ENCODE measurements around the gene SLC5A10. TPM values are rescaled to one million over a fixed set of nuclear protein-coding genes. Genes with fewer than 3 reads are reported as not detected.

SLC5A10 gene
- total RNA-seq, 2 experiments from 2014 or later, result not detected

GRCh38 chr17:18977646-18978045 is 25.7 kb downstream of the SLC5A10 start:
- ChIA-PET CTCF (interaction anchor here (2.0 kb wide), 1 partner anchor 17 kb away, joined by 7 read pairs; no protein-coding TSS in a partner anchor), POLR2A (no interaction called here)
- ATAC-seq (no peak), DNase-seq (no peak)
- no peaks in the 10 kb centered on the region for H3K36me3 Mint-ChIP-seq (ENCODE audit: low read depth)
- no peaks in the 10 kb centered on the region for H3K9me3 Mint-ChIP-seq (ENCODE audit: insufficient read depth)
- H3K4me3 Mint-ChIP-seq, result no peak overlapping the region
- no peaks in the 10 kb centered on the region for H3K27me3 Mint-ChIP-seq (ENCODE audit: low read depth)
- H3K27ac Mint-ChIP-seq, result no peak overlapping the region
- no peaks in the 10 kb centered on the region for H3K4me1 Mint-ChIP-seq (ENCODE audit: low read depth)

- Mint-ChIP-seq H3K27me3 (ENCODE audit: low read depth) (no peaks in the 10 kb centered on the region), H3K36me3 (ENCODE audit: low read depth) (no peaks in the 10 kb centered on the region), H3K27ac (no peak overlapping the region), H3K4me3 (no peak overlapping the region), H3K9me3 (ENCODE audit: insufficient read depth) (no peaks in the 10 kb centered on the region), H3K4me1 (ENCODE audit: low read depth) (no peaks in the 10 kb centered on the region)
- ATAC-seq (no peak), DNase-seq (no peak)
- ChIA-PET POLR2A (no interaction called here), CTCF (interaction anchor here (2.0 kb wide), 1 partner anchor 17 kb away, joined by 7 read pairs; no protein-coding TSS in a partner anchor)
Measured at GRCh38 chr17:18978050-18978449, 26.1 kb downstream of the SLC5A10 start.

GRCh38 chr17:18978655-18979054 is 26.7 kb downstream of the SLC5A10 start:
- ChIA-PET CTCF (no interaction called here), POLR2A (no interaction called here)
- no peak overlapping the region for H3K27ac Mint-ChIP-seq
- no peak for ATAC-seq
- no peaks in the 10 kb centered on the region for H3K9me3 Mint-ChIP-seq (ENCODE audit: insufficient read depth)
- no peaks in the 10 kb centered on the region for H3K4me1 Mint-ChIP-seq (ENCODE audit: low read depth)
- no peak overlapping the region for H3K4me3 Mint-ChIP-seq
- no peaks in the 10 kb centered on the region for H3K36me3 Mint-ChIP-seq (ENCODE audit: low read depth)
- no peak for DNase-seq
- no peaks in the 10 kb centered on the region for H3K27me3 Mint-ChIP-seq (ENCODE audit: low read depth)

GRCh38 chr17:18980682-18981334 is 28.8 kb downstream of the SLC5A10 start:
- H3K4me1 Mint-ChIP-seq (ENCODE audit: low read depth), result peaks cover under 1% of the 10 kb centered on the region
- ATAC-seq (no peak), DNase-seq (no peak)
- H3K9me3 Mint-ChIP-seq (ENCODE audit: insufficient read depth), result no peaks in the 10 kb centered on the region
- H3K27me3 Mint-ChIP-seq (ENCODE audit: low read depth), result no peaks in the 10 kb centered on the region
- no peaks in the 10 kb centered on the region for H3K36me3 Mint-ChIP-seq (ENCODE audit: low read depth)
- ChIA-PET POLR2A (interaction anchor here (0.7 kb wide), 1 partner anchor 15 kb away, joined by 3 read pairs; no protein-coding TSS in a partner anchor), CTCF (interaction anchor here (1.1 kb wide), 1 partner anchor 20 kb away, joined by 4 read pairs; no protein-coding TSS in a partner anchor)
- H3K27ac Mint-ChIP-seq, result no peak overlapping the region
- no peak overlapping the region for H3K4me3 Mint-ChIP-seq

- H3K4me1 Mint-ChIP-seq (ENCODE audit: low read depth), result peaks cover 5% of the 10 kb centered on the region
- no peaks in the 10 kb centered on the region for H3K36me3 Mint-ChIP-seq (ENCODE audit: low read depth)
- no peak overlapping the region for H3K27ac Mint-ChIP-seq
- DNase-seq (no peak), ATAC-seq (no peak)
- H3K9me3 Mint-ChIP-seq (ENCODE audit: insufficient read depth), result no peaks in the 10 kb centered on the region
- ChIA-PET POLR2A (interaction anchor here (0.7 kb wide), 1 partner anchor 15 kb away, joined by 3 read pairs; no protein-coding TSS in a partner anchor), CTCF (interaction anchor here (1.1 kb wide), 1 partner anchor 20 kb away, joined by 4 read pairs; no protein-coding TSS in a partner anchor)
- no peak overlapping the region for H3K4me3 Mint-ChIP-seq
- H3K27me3 Mint-ChIP-seq (ENCODE audit: low read depth), result no peaks in the 10 kb centered on the region
Measured at GRCh38 chr17:18981335-18981641, 29.3 kb downstream of the SLC5A10 start.

GRCh38 chr17:18981642-18982424 is 29.9 kb downstream of the SLC5A10 start:
- DNase-seq (no peak), ATAC-seq (no peak)
- peaks cover 11% of the 10 kb centered on the region for H3K4me1 Mint-ChIP-seq (ENCODE audit: low read depth)
- H3K9me3 Mint-ChIP-seq (ENCODE audit: insufficient read depth), result no peaks in the 10 kb centered on the region
- ChIA-PET POLR2A (no interaction called here), CTCF (interaction anchor here (1.1 to 2.2 kb wide), 2 partner anchors 21 kb away, joined by 4 to 7 read pairs; no protein-coding TSS in a partner anchor)
- no peaks in the 10 kb centered on the region for H3K36me3 Mint-ChIP-seq (ENCODE audit: low read depth)
- H3K4me3 Mint-ChIP-seq, result no peak overlapping the region
- H3K27me3 Mint-ChIP-seq (ENCODE audit: low read depth), result no peaks in the 10 kb centered on the region
- no peak overlapping the region for H3K27ac Mint-ChIP-seq

- DNase-seq, result no peak
- Mint-ChIP-seq H3K27ac (no peak overlapping the region), H3K36me3 (ENCODE audit: low read depth) (no peaks in the 10 kb centered on the region), H3K4me1 (ENCODE audit: low read depth) (peaks cover 19% of the 10 kb centered on the region), H3K4me3 (no peak overlapping the region), H3K9me3 (ENCODE audit: insufficient read depth) (no peaks in the 10 kb centered on the region), H3K27me3 (ENCODE audit: low read depth) (no peaks in the 10 kb centered on the region)
- ATAC-seq, result no peak
- ChIA-PET CTCF (interaction anchor here (2.2 to 2.8 kb wide), 2 partner anchors 23 to 24 kb away, joined by 7 to 8 read pairs; no protein-coding TSS in a partner anchor), POLR2A (interaction anchor here (0.7 to 1.1 kb wide), 2 partner anchors 8 to 12 kb away, joined by 3 to 4 read pairs; no protein-coding TSS in a partner anchor)
Measured at GRCh38 chr17:18984273-18985114, 32.5 kb downstream of the SLC5A10 start.

- no peaks in the 10 kb centered on the region for H3K9me3 Mint-ChIP-seq (ENCODE audit: insufficient read depth)
- CTCF ChIA-PET, result interaction anchor here (2.8 kb wide), 1 partner anchor 25 kb away, joined by 8 read pairs; no protein-coding TSS in a partner anchor
- ATAC-seq (no peak), DNase-seq (no peak)
- H3K4me3 Mint-ChIP-seq, result no peak overlapping the region
- no peak overlapping the region for H3K27ac Mint-ChIP-seq
- H3K36me3 Mint-ChIP-seq (ENCODE audit: low read depth), result no peaks in the 10 kb centered on the region
- no peaks in the 10 kb centered on the region for H3K27me3 Mint-ChIP-seq (ENCODE audit: low read depth)
- peaks cover 19% of the 10 kb centered on the region for H3K4me1 Mint-ChIP-seq (ENCODE audit: low read depth)
- POLR2A ChIA-PET, result interaction anchor here (0.7 to 1.1 kb wide), 2 partner anchors 9 to 13 kb away, joined by 3 to 4 read pairs; no protein-coding TSS in a partner anchor
Measured at GRCh38 chr17:18985475-18985874, 33.5 kb downstream of the SLC5A10 start.

GRCh38 chr17:18986541-18987229 is 34.7 kb downstream of the SLC5A10 start:
- H3K4me1 Mint-ChIP-seq (ENCODE audit: low read depth), result peaks cover 19% of the 10 kb centered on the region
- no peaks in the 10 kb centered on the region for H3K9me3 Mint-ChIP-seq (ENCODE audit: insufficient read depth)
- DNase-seq (peak; percentile 38), ATAC-seq (no peak)
- H3K27me3 Mint-ChIP-seq (ENCODE audit: low read depth), result no peaks in the 10 kb centered on the region
- H3K27ac Mint-ChIP-seq, result no peak overlapping the region
- H3K36me3 Mint-ChIP-seq (ENCODE audit: low read depth), result no peaks in the 10 kb centered on the region
- no peak overlapping the region for H3K4me3 Mint-ChIP-seq
- ChIA-PET CTCF (interaction anchor here (2.8 kb wide), 1 partner anchor 26 kb away, joined by 8 read pairs; no protein-coding TSS in a partner anchor), POLR2A (no interaction called here)

- POLR2A ChIA-PET, result no interaction called here
- CTCF ChIA-PET, result interaction anchor here (2.0 to 2.8 kb wide), 2 partner anchors 11 to 26 kb away, joined by 7 to 8 read pairs; no protein-coding TSS in a partner anchor
- Mint-ChIP-seq H3K9me3 (ENCODE audit: insufficient read depth) (no peaks in the 10 kb centered on the region), H3K36me3 (ENCODE audit: low read depth) (no peaks in the 10 kb centered on the region), H3K4me1 (ENCODE audit: low read depth) (peaks cover 21% of the 10 kb centered on the region), H3K27ac (no peak overlapping the region), H3K27me3 (ENCODE audit: low read depth) (no peaks in the 10 kb centered on the region), H3K4me3 (no peak overlapping the region)
- no peak for ATAC-seq
- no peak for DNase-seq
Measured at GRCh38 chr17:18987230-18987610, 35.3 kb downstream of the SLC5A10 start.
